Heart left ventricle (tissue), 13 donors: Measurements from ENCODE around the gene SMIM32.

Experiments used
- CTCF ChIP-seq, 12 donors: fragments of 200-600 bp; sonication (generic) in 4 of 12; IDR thresholded peaks; one replicate each; pipeline versions ENCODE4 v1.5.0 to v1.8.0; 2018 to 2022; ENCODE audit warnings: antibody characterized with exemption in 12 of 12, mild to moderate bottlenecking in 5 of 12
- POLR2A ChIP-seq, 2 donors: fragments of 450-650 bp; IDR thresholded peaks; one replicate each; pipeline ENCODE4 v1.6.1; 2017; ENCODE audit warnings: antibody characterized with exemption in 2 of 2, mild to moderate bottlenecking in 2 of 2, moderate library complexity in 2 of 2
- donor health status: ischemic (EF 13 %, LVEDD 7.1; RV severe dilation, severe dysfunction).
- donor health status: DM: no; HTN: yes; CAD: no.
- donor health status: DM: no; HTN: no; CAD: no.
- donor health status: ischemic (EF 25% LVEDD 6.9; RV normal size, moderate dysfunction).
- donor health status: ischemic (EF 25% LVEDD 5.7; RV mildly dilated, moderate dysfunction).
- donor health status: ischemic (EF 35%, LVEDD 5.7; RV mildly dilated, moderate dysfunction).
- donor health status: nonischemic (EF 11% LVEDD 7.7; RV severe dilation, severe dysfunction).
- donor health status: DM: yes; HTN: yes; CAD: no.
- donor health status: PGD.
- donor health status: ischemic (EF 29% LVEDD 5.4; RV normal size, mild dysfunction).
- donor health status: nonischemic (EF 23%, LVEDD 6.1; RV moderate dilation, normal function).

GRCh38 chr5:136159457-136159856, 33.5 kb downstream of the SMIM32 start:
- no peak for TF ChIP-seq CTCF (IDR thresholded peaks at IDR 0.05)
- TF ChIP-seq POLR2A (IDR thresholded peaks at IDR 0.05) = no peak
